GM18526 (cell line): ENCODE results near the gene VCP.
A peak's percentile ranks its signal among the peaks of the same experiment; 100 is the strongest.

Source experiments
- POLR2A ChIP-seq: IDR thresholded peaks from 3 replicates; pipeline ENCODE4 v1.6.1; 2011; ENCODE audit not compliant: insufficient read length; ENCODE audit errors: extremely low read depth

VCP gene

GRCh38 chr9:35106343-35106730 lies 33.9 kb upstream of the VCP start:
- TF ChIP-seq POLR2A: no peak

GRCh38 chr9:35105571-35106342 lies 33.3 kb upstream of the VCP start:
- no peak for TF ChIP-seq POLR2A

- TF ChIP-seq POLR2A: no peak
These were observed 32.7 kb upstream of the VCP start for GRCh38 chr9:35105126-35105525.

GRCh38 chr9:35104586-35104985 lies 32.2 kb upstream of the VCP start:
- TF ChIP-seq POLR2A: no peak

- TF ChIP-seq POLR2A: no peak
These were observed 31.3 kb upstream of the VCP start for GRCh38 chr9:35103660-35104191.

GRCh38 chr9:35102769-35103659 lies 30.6 kb upstream of the VCP start, which contains the start of gene STOML2:
Gene STOML2, minus strand, starts transcription at chr9:35103131. Its CDS starts 37 bp downstream, at chr9:35103094.
- TF ChIP-seq POLR2A: peak; percentile 84

- no peak for TF ChIP-seq POLR2A
These were observed 30.0 kb upstream of the VCP start for GRCh38 chr9:35102465-35102768.

GRCh38 chr9:35097573-35097972 lies 25.1 kb upstream of the VCP start:
- no peak for TF ChIP-seq POLR2A

GRCh38 chr9:35096035-35096849 lies 23.8 kb upstream of the VCP start, which contains the start of gene PIGO:
Gene PIGO, minus strand, starts transcription at chr9:35096591. Its CDS starts 1,026 bp downstream, at chr9:35095565.
- TF ChIP-seq POLR2A: peak; percentile 86

GRCh38 chr9:35091536-35091935 lies 19.1 kb upstream of the VCP start:
- TF ChIP-seq POLR2A: no peak

GRCh38 chr9:35089434-35089833 lies 17.0 kb upstream of the VCP start:
- TF ChIP-seq POLR2A: no peak

- TF ChIP-seq POLR2A: no peak
These were observed 12.7 kb upstream of the VCP start for GRCh38 chr9:35085078-35085477.

GRCh38 chr9:35079426-35080341 lies 7.3 kb upstream of the VCP start, which contains the start of gene FANCG:
Gene FANCG, minus strand, starts transcription at chr9:35079942. Its CDS starts 418 bp downstream, at chr9:35079524.
- TF ChIP-seq POLR2A: peak; percentile 78

GRCh38 chr9:35079041-35079425 lies 6.6 kb upstream of the VCP start:
- TF ChIP-seq POLR2A: no peak
